ENCODE results near the gene PREPL.
A peak's percentile ranks its signal among the peaks of the same experiment; 100 is the strongest.

PREPL gene

GRCh38 chr2:44377486-44377885 is 16.2 kb upstream of the PREPL start:
- no peak overlapping the region for H3K27ac ChIP-seq
- TF ChIP-seq CTCF (conservative IDR thresholded peaks at IDR 0.05) = no peak

- no peak overlapping the region for H3K27ac ChIP-seq
Measured at GRCh38 chr2:44372246-44372645, 11.0 kb upstream of the PREPL start.

GRCh38 chr2:44371445-44371844 is 10.2 kb upstream of the PREPL start:
- no peak overlapping the region for H3K27ac ChIP-seq
- TF ChIP-seq CTCF (conservative IDR thresholded peaks at IDR 0.05) = no peak

More at GRCh38 chr2:44372246-44372645, 11.0 kb upstream of the PREPL start:
- TF ChIP-seq CTCF (conservative IDR thresholded peaks at IDR 0.05) = no peak

- no peak for TF ChIP-seq CTCF (conservative IDR thresholded peaks at IDR 0.05)
Measured at GRCh38 chr2:44369392-44369791, 8.1 kb upstream of the PREPL start.

GRCh38 chr2:44367591-44367990 is 6.3 kb upstream of the PREPL start:
- no peak overlapping the region for H3K27ac ChIP-seq
- no peak for TF ChIP-seq CTCF (conservative IDR thresholded peaks at IDR 0.05)

More at GRCh38 chr2:44369392-44369791, 8.1 kb upstream of the PREPL start:
- H3K27ac ChIP-seq = no peak overlapping the region

- H3K27ac ChIP-seq = no peak overlapping the region
- TF ChIP-seq CTCF (conservative IDR thresholded peaks at IDR 0.05) = no peak
Measured at GRCh38 chr2:44364604-44365003, 3.3 kb upstream of the PREPL start.

GRCh38 chr2:44362207-44363015 is 1.1 kb upstream of the PREPL start:
- H3K27ac ChIP-seq = peak overlapping the region; percentile 97
- no peak for TF ChIP-seq CTCF (conservative IDR thresholded peaks at IDR 0.05)

Measured in VCaP (cell line).